Measurements from ENCODE around the gene CRAT. TPM values are rescaled to one million over a fixed set of nuclear protein-coding genes. Genes with fewer than 3 reads are reported as not detected.
"Not testable (repeated sequence)": the region's sequence is repeated elsewhere in the genome, so short reads cannot be mapped to it uniquely, and the experiment has no call there.

The CRAT gene
- total RNA-seq, 2 donors from 2014 or later = 12.9 to 23.3 TPM

DNA sequence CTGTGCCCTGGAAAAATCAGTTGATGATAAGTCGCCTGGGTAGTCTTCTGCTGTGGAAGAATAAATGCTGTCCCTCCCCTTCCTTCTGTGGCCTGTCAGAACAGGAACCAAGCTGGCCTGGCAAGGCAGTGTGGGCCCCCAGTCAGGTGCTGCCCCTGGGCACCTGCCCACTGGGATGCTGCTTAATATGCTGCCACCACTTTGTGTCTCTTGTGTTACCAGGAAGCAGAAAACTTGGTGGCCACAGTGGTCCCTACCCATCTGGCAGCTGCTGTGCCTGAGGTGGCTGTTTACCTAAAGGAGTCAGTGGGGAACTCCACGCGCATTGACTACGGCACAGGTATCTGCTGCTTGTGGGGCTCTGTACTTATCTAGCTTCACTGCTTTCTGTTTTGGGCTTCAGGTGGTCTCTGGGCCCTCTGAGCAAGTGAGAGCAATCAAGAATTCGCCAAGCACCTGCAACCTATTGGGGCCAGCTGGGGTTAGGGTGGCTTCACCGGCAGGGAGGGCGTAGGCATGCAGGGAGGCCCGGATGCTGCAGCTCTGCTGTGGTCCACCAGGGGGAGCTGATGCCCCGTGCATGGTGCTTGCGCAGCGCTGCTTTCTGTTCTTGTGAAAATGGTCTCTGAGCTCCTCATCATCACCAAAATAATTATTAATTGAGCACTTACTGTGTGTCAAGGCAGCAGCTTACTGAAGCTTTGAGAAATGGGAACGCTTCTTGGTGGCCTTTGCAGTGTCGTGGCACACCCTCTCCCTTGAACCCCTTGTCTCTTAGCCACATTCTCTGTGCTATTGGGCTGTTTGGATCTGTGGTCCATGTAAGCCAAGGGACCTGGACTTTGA lies 20.9 kb upstream of the CRAT start:
- no peaks in the 10 kb centered on the region for H3K27me3 Mint-ChIP-seq
- DNase-seq (peak; percentile 72 to 88 (median 72)), ATAC-seq (peak; percentile 99)
- peak overlapping the region; percentile 32 for H3K27ac Mint-ChIP-seq
- H3K9me3 ChIP-seq (ENCODE audit: control insufficient read depth, low read length, poor library complexity, severe bottlenecking) = no peaks in the 10 kb centered on the region
- H3K4me3 Mint-ChIP-seq = no peak overlapping the region
- H3K36me3 Mint-ChIP-seq (ENCODE audit: low read depth) = peaks cover 7% of the 10 kb centered on the region
- peaks cover 6% of the 10 kb centered on the region for H3K4me1 Mint-ChIP-seq

DNA sequence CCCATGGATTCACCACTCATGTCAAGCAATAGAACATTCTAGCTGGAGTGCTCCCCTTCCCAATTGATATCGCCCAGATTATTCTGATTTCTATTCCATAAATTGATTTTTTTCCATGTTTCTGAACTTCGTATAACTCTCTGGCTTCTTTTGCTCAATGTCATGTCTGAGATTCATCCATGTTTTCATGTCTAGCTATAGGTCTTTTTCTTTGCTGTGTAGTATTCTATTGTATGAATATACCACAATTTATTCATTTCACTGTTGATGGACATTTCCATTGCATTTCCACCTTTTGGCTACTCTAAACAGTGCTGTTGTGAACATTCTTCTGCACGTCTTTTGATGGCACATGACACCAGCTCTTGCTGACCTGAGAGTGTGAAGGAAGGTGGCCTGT lies 20.2 kb upstream of the CRAT start:
- H3K36me3 Mint-ChIP-seq (ENCODE audit: low read depth) = peaks cover 7% of the 10 kb centered on the region
- no peak overlapping the region for H3K4me3 Mint-ChIP-seq
- ATAC-seq (no peak), DNase-seq (no peak)
- H3K27me3 Mint-ChIP-seq = no peaks in the 10 kb centered on the region
- H3K27ac Mint-ChIP-seq = peak overlapping the region; percentile 32
- H3K9me3 ChIP-seq (ENCODE audit: control insufficient read depth, low read length, poor library complexity, severe bottlenecking) = no peaks in the 10 kb centered on the region
- H3K4me1 Mint-ChIP-seq = peaks cover 6% of the 10 kb centered on the region

DNA sequence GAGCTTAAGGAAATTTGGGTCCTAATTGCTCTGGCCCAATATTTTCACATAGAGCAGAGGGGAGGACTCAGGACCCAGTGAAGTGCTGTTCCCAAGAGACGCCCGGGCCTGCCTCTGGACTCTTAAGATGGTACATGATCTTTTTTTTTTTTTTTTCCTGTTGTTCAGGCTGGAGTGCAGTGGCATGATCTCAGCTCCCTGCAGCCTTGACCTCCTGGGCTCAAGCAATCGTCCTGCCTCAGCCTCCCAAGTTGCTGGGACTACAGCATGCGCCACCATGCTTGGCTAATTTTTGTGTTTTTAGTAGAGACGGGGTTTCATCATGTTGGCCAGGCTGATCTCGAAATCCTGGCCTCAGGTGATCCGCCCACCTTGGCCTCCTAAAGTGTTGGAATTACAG lies 19.7 kb upstream of the CRAT start:
- H3K4me1 Mint-ChIP-seq; H3K27ac Mint-ChIP-seq; H3K27me3 Mint-ChIP-seq; DNase-seq; H3K36me3 Mint-ChIP-seq (ENCODE audit: low read depth); ATAC-seq; H3K9me3 ChIP-seq (ENCODE audit: control insufficient read depth, low read length, poor library complexity, severe bottlenecking); H3K4me3 Mint-ChIP-seq: not testable (repeated sequence)

DNA sequence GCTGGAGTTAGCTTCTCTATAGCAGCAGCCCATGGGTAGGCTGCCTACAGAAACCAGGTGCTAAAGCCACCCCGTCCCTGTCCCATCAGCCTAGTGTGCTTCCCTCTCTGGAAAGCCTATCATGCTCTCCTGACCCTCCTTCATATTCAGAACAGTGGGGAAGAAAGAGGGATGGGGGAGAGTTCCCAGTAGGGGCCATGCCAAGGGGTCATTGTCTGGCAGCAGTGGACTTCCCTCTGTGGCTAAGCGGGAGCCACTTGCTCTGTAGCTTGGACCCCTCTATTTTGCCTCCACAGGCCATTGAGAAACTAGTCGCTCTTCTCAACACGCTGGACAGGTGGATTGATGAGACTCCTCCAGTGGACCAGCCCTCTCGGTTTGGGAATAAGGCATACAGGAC lies 18.1 kb upstream of the CRAT start:
- no peak for ATAC-seq
- no peak overlapping the region for H3K4me3 Mint-ChIP-seq
- H3K4me1 Mint-ChIP-seq = peaks cover 6% of the 10 kb centered on the region
- DNase-seq = no peak
- H3K27ac Mint-ChIP-seq = no peak overlapping the region
- peaks cover 5% of the 10 kb centered on the region for H3K36me3 Mint-ChIP-seq (ENCODE audit: low read depth)
- H3K27me3 Mint-ChIP-seq = no peaks in the 10 kb centered on the region
- no peaks in the 10 kb centered on the region for H3K9me3 ChIP-seq (ENCODE audit: control insufficient read depth, low read length, poor library complexity, severe bottlenecking)

DNA sequence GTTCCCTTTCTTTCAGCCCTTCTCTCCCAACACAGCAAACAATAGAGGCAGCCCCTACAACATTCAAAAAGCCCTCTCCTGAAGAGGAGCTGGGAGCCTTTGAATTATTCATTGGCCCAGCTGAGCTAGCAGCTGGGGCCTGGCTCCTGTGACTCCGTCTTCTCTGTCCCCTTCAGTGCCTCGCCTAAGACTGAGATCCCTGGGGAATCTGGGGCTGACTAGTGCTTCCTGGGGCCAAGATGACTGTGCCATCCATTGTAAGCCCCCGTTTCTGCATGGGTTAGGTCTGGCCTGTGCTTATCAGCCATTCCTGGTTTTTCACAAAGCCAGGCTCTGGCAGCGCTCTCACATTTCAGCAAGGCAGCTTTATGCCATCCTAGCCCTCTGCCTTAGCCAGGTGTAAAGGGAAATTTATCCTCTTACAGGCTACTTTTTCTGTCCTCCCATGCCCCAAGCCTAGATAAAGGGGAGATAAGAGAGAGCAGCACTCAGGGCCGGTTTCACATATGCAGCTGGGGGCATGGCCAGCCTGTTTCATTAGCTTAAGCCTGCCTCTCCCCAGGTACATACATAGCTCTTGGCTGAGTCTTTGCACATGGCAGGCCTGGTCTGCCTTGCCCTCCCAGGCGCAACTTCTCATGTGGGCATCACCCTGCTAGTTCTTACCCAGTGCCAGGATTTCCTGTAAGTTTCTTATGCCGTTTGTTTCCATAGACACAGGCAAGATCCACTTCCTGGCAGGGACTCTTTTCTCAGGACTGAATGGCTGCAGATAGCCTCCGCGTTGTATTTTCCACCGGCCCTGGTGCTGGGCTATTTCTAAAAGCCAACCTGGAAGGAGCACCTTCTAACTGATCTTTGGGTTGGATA lies 16.4 kb upstream of the CRAT start:
- no peaks in the 10 kb centered on the region for H3K9me3 ChIP-seq (ENCODE audit: control insufficient read depth, low read length, poor library complexity, severe bottlenecking)
- H3K4me1 Mint-ChIP-seq = peaks cover 5% of the 10 kb centered on the region
- H3K27ac Mint-ChIP-seq = no peak overlapping the region
- peaks cover 3% of the 10 kb centered on the region for H3K36me3 Mint-ChIP-seq (ENCODE audit: low read depth)
- no peak overlapping the region for H3K4me3 Mint-ChIP-seq
- DNase-seq = no peak
- ATAC-seq = no peak
- no peaks in the 10 kb centered on the region for H3K27me3 Mint-ChIP-seq

DNA sequence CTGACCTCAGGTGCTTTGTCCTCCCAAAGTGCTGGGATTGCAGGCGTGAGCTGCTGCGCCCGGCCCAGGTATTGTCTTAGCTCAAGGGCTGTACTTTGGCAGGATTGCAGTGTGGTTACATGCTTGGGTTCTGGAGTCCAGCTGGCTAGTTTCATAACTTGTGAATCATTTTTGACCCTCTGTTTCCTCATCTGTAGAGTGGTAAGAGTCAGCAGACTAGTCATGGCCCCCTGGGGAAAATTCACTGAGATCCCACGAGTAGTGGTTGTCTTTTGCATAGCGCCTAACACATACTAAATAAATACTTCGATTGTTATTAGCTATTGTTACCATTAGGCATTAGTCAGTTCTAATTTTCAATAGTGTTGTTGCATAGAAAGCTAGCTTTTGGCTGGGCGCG lies 14.9 kb upstream of the CRAT start:
- no peaks in the 10 kb centered on the region for H3K36me3 Mint-ChIP-seq (ENCODE audit: low read depth)
- no peak overlapping the region for H3K4me3 Mint-ChIP-seq
- no peak for ATAC-seq
- no peak overlapping the region for H3K27ac Mint-ChIP-seq
- no peak for DNase-seq
- no peaks in the 10 kb centered on the region for H3K9me3 ChIP-seq (ENCODE audit: control insufficient read depth, low read length, poor library complexity, severe bottlenecking)
- H3K27me3 Mint-ChIP-seq = no peaks in the 10 kb centered on the region
- no peaks in the 10 kb centered on the region for H3K4me1 Mint-ChIP-seq

DNA sequence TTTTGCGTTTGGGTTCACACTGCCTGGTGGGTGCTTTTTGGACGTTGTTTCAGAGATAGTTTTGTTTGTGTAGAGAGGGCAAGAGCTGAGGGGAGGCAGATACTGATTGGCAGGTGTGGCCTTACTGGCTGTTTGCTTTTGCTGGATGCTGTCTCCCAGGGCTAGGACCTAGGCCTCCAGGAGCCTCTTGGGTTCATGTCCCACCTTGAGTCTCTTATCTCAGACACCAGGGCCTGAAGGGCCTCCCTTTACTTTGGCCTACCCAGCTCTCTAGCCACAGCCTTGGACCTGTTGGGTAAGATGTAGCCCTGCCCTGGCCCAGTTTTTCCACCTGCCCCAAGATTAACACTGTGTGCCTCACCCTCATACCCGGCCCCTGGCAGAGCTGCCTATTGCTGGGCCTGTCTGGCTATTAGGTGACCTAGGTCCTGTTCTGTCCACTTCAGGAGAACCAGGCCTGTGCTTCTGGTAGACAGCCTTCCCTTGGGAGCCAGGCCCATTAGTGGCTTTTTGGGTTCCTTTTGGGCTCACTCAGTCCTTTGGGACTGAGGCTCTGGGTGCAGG lies 14.0 kb upstream of the CRAT start:
- H3K9me3 ChIP-seq (ENCODE audit: control insufficient read depth, low read length, poor library complexity, severe bottlenecking) = no peaks in the 10 kb centered on the region
- Mint-ChIP-seq H3K27ac (no peak overlapping the region), H3K4me3 (no peak overlapping the region), H3K27me3 (no peaks in the 10 kb centered on the region), H3K36me3 (ENCODE audit: low read depth) (no peaks in the 10 kb centered on the region), H3K4me1 (peaks cover 2% of the 10 kb centered on the region)
- ATAC-seq (no peak), DNase-seq (no peak)

DNA sequence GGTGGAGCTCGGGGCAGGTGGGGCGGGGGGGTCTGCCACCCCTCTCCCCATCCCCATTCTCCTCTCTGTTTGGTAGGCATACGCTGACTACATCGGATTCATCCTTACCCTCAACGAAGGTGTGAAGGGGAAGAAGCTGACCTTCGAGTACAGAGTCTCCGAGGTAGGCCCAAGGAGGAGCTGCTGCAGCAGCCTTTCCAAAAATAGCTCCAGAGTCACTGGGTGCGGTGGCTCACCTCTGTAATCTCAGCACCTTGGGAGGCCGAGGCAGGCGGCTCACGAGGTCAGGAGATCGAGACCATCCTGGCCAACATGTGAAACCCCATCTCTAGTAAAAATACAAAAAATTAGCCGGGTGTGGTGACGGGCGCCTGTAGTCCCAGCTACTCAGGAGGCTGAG lies 12.4 kb upstream of the CRAT start:
- not testable (repeated sequence) for H3K27me3 Mint-ChIP-seq; ATAC-seq; H3K9me3 ChIP-seq (ENCODE audit: control insufficient read depth, low read length, poor library complexity, severe bottlenecking); H3K4me3 Mint-ChIP-seq; DNase-seq; H3K36me3 Mint-ChIP-seq (ENCODE audit: low read depth); H3K4me1 Mint-ChIP-seq; H3K27ac Mint-ChIP-seq

DNA sequence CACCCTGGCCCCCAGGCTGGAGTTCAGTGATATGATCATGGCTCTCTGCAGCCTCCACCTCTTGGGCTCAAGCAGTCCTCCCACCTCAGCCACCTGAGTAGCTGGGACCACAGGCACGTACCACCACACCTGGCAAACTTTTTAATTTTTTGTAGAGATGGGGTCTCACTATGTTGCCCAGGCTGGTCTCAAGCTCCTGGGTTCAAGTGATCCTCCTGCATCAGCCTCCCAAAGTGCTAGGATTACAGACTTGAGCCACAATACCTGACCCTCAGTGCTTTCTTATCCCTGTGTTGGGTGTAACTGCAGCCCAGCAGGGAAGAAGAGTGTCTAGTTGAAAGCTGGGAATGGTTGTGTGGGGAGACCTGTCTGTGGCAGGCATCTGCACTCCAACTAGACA lies 11.5 kb upstream of the CRAT start:
- ATAC-seq (no peak), DNase-seq (no peak)
- Mint-ChIP-seq H3K27me3 (no peaks in the 10 kb centered on the region), H3K4me3 (no peak overlapping the region), H3K27ac (no peak overlapping the region), H3K4me1 (peaks cover 3% of the 10 kb centered on the region), H3K36me3 (ENCODE audit: low read depth) (no peaks in the 10 kb centered on the region)
- no peaks in the 10 kb centered on the region for H3K9me3 ChIP-seq (ENCODE audit: control insufficient read depth, low read length, poor library complexity, severe bottlenecking)

DNA sequence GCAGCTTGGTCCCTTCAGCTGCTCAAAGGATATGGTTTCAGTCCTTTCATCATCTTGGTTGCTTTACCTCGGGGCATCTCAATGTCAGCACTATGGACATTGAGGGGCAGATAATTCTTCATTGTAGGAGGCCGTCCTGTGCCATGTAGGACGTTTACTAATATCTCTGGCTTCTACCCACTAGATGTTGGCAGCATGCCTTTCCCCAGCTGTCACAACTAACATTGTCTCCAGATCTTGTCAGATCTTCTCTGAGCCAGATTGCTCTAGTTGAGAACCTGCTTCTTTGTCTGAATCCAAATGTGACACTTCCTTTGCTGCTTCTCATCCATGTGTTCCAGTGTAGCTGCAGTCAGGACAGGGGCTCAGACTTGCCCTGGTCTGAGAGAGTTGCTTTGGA lies 10.9 kb upstream of the CRAT start:
- no peak for ATAC-seq
- peaks cover 3% of the 10 kb centered on the region for H3K4me1 Mint-ChIP-seq
- H3K27me3 Mint-ChIP-seq = no peaks in the 10 kb centered on the region
- H3K9me3 ChIP-seq (ENCODE audit: control insufficient read depth, low read length, poor library complexity, severe bottlenecking) = no peaks in the 10 kb centered on the region
- no peak overlapping the region for H3K27ac Mint-ChIP-seq
- H3K36me3 Mint-ChIP-seq (ENCODE audit: low read depth) = no peaks in the 10 kb centered on the region
- H3K4me3 Mint-ChIP-seq = no peak overlapping the region
- no peak for DNase-seq

DNA sequence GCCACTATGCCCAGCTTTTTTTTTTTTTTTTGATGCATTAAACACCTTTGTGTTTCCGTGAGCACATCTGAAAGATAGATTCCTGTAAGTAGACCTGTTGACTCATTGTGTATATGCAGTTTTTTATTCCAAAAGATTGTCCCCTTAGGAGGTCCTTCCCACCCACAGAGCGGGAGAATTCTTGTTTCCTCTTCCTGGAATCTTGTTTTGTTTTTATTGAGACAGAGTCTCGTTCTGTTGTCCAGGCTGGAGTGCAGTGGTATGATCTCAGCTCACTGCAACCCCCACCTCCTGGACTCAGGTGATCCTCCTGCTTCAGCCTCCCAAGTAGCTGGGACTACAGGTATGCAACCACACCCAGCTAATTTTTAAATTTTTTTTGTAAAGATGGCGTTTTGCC lies 8.2 kb upstream of the CRAT start:
- Mint-ChIP-seq H3K4me1 (peaks cover 12% of the 10 kb centered on the region), H3K27ac (no peak overlapping the region), H3K4me3 (no peak overlapping the region), H3K36me3 (ENCODE audit: low read depth) (no peaks in the 10 kb centered on the region), H3K27me3 (no peaks in the 10 kb centered on the region)
- DNase-seq = no peak
- no peaks in the 10 kb centered on the region for H3K9me3 ChIP-seq (ENCODE audit: control insufficient read depth, low read length, poor library complexity, severe bottlenecking)
- ATAC-seq = no peak

DNA sequence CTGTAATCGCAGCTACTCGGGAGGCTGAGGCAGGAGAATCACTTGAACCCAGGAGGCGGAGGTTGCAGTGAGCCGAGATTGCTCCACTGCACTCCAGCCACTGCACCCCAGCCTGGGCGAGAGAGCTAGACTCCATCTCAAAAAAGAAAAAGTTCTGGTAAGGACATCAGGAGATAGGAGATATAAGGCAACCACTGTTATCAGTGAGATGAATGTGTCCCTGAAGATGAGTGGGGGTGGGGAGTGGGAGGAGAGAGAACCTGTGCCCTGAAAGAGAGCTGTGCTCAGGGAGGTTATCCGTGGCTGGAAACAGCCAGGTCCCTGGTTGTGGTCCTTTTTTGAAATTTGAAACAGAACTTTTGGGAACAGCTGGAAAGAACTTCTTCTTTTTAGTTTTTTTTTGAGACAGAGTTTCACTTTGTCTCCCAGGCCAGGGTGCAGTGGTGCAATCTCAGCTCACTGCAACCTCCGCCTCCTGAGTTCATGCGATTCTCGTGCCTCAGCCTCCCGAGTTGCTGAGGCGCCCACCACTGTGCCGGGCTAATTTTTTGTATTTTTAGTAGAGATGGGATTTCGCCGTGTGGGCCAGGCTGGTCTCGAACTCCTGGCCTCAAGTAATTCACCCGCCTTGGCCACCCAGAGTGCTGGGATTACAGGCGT lies 3.2 kb upstream of the CRAT start:
- Mint-ChIP-seq H3K27ac (no peak overlapping the region), H3K4me3 (no peak overlapping the region), H3K27me3 (no peaks in the 10 kb centered on the region), H3K36me3 (ENCODE audit: low read depth) (no peaks in the 10 kb centered on the region), H3K4me1 (peaks cover 25% of the 10 kb centered on the region)
- H3K9me3 ChIP-seq (ENCODE audit: control insufficient read depth, low read length, poor library complexity, severe bottlenecking) = no peaks in the 10 kb centered on the region
- DNase-seq (no peak), ATAC-seq (no peak)

DNA sequence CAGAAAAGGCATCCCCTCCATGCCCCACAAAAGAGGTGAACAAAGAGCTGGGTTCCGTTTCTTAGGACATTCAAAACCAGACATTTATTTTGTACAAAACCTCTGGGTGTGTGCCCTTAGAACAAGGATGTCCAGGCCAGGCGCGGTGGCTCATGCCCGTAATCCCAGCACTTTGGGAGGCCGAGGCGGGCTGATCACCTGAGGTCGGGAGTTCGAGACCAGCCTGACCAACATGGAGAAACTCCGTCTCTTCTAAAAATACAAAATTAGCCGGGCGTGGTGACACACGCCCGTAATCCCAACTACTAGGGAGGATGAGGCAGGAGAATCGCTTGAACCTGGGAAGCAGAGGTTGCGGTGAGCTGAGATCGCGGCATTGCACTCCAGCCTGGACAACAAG lies 1.9 kb upstream of the CRAT start:
- not testable (repeated sequence) for H3K27me3 Mint-ChIP-seq; ATAC-seq; DNase-seq; H3K27ac Mint-ChIP-seq; H3K9me3 ChIP-seq (ENCODE audit: control insufficient read depth, low read length, poor library complexity, severe bottlenecking); H3K36me3 Mint-ChIP-seq (ENCODE audit: low read depth)
- Mint-ChIP-seq H3K4me1 (peaks cover 27% of the 10 kb centered on the region), H3K4me3 (peak overlapping the region; percentile 91)
